HepG2 (cell line): ENCODE data around the gene TFE3. TPM values are rescaled to one million over a fixed set of nuclear protein-coding genes. Genes with fewer than 3 reads are reported as not detected.

ENCODE experiments used
- HOXD1 ChIP-seq: sonication (generic); formaldehyde crosslinking; IDR thresholded peaks from 2 replicates; pipeline ENCODE4 v1.5.0; 2020; ENCODE audit warnings: missing genetic modification reagents
- SATB2 ChIP-seq: sonication (generic); formaldehyde crosslinking; IDR thresholded peaks from 2 replicates; pipeline ENCODE4 v1.5.0; 2020; ENCODE audit warnings: missing genetic modification reagents
- ZNF326 ChIP-seq: sonication (generic); formaldehyde crosslinking; IDR thresholded peaks from 2 replicates; pipeline ENCODE4 v1.4.0; 2020; ENCODE audit warnings: missing genetic modification reagents, borderline replicate concordance
- ZNF629 ChIP-seq: sonication (generic); formaldehyde crosslinking; conservative IDR thresholded peaks from 2 replicates; pipeline ENCODE4 v1.5.0; 2020; ENCODE audit warnings: missing genetic modification reagents
- ZSCAN29 ChIP-seq: sonication (generic); formaldehyde crosslinking; conservative IDR thresholded peaks from 2 replicates; pipeline ENCODE4 v1.4.0; 2020; ENCODE audit warnings: mild to moderate bottlenecking, missing genetic modification reagents
- polyA plus RNA-seq, 8 experiments: library from polyadenylated mRNA; depleted of rRNA in 3 of 8; stranded (reverse) in 7 of 8; unstranded in 1 of 8; fragments of >200 nt; fragmentation: Illumina TruSeq in 4 of 8; extraction: Trizol in 4 of 8; gene quantifications; 2 replicates each; pipeline versions ENCODE4 v1.2.1 to v1.2.3, GENCODE V29; 2011 to 2016; ENCODE audit warnings: low read depth in 4 of 8, missing spikeins in 1 of 8, mixed read lengths in 1 of 8; ENCODE audit not compliant: insufficient read depth in 1 of 8
- total RNA-seq, 5 experiments: library from RNA; depleted of rRNA; stranded (reverse); fragments of >200 nt; fragmentation: Illumina TruSeq; extraction: Trizol; gene quantifications; 2 replicates each; pipeline ENCODE4 v1.2.3, GENCODE V29; 2016; ENCODE audit warnings: low read depth in 1 of 5
- TF ChIP-seq, protein P1 (sequence below): sonication (generic); formaldehyde crosslinking; IDR thresholded peaks from 2 replicates; pipeline ENCODE4 v1.4.0; 2020; ENCODE audit warnings: missing genetic modification reagents, borderline replicate concordance
- TF ChIP-seq, protein P2 (sequence below): sonication (generic); formaldehyde crosslinking; IDR thresholded peaks from 2 replicates; pipeline ENCODE4 v1.8.1; 2022; ENCODE audit warnings: low read depth, mild to moderate bottlenecking, missing genetic modification reagents
- TF ChIP-seq, protein P3 (sequence below): sonication (generic); formaldehyde crosslinking; IDR thresholded peaks from 2 replicates; pipeline ENCODE4 v1.5.1; 2020; ENCODE audit warnings: missing genetic modification reagents, mild to moderate bottlenecking, borderline replicate concordance
- TF ChIP-seq, protein P4 (sequence below): sonication (generic); formaldehyde crosslinking; IDR thresholded peaks from 2 replicates; pipeline ENCODE4 v1.9.0; 2021; ENCODE audit warnings: mild to moderate bottlenecking, missing genetic modification reagents
- TF ChIP-seq, protein P5 (sequence below): IDR thresholded peaks from 2 replicates; pipeline ENCODE4 v1.6.1; 2016; ENCODE audit warnings: mild to moderate bottlenecking

The TFE3 gene
- total and polyA plus RNA-seq, 2 of the 13 experiments (the other 11 are each of a cell fraction or from before 2014, with no cell fraction given) = 8.3 to 12.3 TPM

DNA sequence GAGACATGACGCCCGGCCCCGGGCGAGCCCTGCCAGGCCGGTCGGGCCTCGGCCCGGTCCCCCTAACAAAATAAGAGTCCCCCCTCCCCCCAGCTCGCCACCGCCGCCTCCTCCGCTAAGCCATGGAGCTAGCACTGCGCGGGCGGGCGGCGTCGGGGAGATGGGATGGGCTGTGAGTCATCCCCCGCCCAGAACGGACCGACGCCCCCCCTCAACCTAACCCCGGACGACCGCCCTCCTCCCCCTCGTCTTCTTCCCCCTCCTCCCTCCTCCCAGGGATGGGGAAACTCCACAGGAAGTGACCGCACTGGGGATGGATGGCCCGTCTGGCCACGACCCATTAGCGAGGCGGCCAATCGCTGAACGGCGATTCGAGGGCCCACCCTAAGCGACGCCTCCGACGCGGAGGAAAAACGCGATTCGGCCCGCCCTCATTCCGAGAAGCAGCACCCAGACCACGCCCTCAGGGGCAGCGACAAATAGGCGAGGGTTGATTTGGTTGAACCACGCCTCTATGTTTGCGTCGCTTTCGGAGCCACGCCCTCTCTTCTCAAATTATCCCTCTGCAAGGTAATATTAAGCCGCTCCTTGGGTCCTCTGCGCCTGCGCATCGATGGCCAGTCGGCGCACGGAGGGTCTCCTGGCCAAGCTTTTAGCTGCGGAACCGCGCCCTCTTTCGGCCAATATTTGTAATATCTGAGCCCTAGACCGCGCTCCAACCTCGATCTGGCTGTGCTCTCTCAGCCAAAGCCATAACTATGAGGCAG lies at the start of gene TFE3 (continued):
- TF ChIP-seq, protein P1, sequence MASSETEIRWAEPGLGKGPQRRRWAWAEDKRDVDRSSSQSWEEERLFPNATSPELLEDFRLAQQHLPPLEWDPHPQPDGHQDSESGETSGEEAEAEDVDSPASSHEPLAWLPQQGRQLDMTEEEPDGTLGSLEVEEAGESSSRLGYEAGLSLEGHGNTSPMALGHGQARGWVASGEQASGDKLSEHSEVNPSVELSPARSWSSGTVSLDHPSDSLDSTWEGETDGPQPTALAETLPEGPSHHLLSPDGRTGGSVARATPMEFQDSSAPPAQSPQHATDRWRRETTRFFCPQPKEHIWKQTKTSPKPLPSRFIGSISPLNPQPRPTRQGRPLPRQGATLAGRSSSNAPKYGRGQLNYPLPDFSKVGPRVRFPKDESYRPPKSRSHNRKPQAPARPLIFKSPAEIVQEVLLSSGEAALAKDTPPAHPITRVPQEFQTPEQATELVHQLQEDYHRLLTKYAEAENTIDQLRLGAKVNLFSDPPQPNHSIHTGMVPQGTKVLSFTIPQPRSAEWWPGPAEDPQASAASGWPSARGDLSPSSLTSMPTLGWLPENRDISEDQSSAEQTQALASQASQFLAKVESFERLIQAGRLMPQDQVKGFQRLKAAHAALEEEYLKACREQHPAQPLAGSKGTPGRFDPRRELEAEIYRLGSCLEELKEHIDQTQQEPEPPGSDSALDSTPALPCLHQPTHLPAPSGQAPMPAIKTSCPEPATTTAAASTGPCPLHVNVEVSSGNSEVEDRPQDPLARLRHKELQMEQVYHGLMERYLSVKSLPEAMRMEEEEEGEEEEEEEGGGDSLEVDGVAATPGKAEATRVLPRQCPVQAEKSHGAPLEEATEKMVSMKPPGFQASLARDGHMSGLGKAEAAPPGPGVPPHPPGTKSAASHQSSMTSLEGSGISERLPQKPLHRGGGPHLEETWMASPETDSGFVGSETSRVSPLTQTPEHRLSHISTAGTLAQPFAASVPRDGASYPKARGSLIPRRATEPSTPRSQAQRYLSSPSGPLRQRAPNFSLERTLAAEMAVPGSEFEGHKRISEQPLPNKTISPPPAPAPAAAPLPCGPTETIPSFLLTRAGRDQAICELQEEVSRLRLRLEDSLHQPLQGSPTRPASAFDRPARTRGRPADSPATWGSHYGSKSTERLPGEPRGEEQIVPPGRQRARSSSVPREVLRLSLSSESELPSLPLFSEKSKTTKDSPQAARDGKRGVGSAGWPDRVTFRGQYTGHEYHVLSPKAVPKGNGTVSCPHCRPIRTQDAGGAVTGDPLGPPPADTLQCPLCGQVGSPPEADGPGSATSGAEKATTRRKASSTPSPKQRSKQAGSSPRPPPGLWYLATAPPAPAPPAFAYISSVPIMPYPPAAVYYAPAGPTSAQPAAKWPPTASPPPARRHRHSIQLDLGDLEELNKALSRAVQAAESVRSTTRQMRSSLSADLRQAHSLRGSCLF (CRISPR knock-in tag) = no peak
- TF ChIP-seq ZNF629 (CRISPR knock-in tag) = no peak
- no peak for TF ChIP-seq ZNF326 (CRISPR knock-in tag)
- no peak for TF ChIP-seq HOXD1 (CRISPR knock-in tag)
- TF ChIP-seq ZSCAN29 = no peak
- TF ChIP-seq, protein P2, sequence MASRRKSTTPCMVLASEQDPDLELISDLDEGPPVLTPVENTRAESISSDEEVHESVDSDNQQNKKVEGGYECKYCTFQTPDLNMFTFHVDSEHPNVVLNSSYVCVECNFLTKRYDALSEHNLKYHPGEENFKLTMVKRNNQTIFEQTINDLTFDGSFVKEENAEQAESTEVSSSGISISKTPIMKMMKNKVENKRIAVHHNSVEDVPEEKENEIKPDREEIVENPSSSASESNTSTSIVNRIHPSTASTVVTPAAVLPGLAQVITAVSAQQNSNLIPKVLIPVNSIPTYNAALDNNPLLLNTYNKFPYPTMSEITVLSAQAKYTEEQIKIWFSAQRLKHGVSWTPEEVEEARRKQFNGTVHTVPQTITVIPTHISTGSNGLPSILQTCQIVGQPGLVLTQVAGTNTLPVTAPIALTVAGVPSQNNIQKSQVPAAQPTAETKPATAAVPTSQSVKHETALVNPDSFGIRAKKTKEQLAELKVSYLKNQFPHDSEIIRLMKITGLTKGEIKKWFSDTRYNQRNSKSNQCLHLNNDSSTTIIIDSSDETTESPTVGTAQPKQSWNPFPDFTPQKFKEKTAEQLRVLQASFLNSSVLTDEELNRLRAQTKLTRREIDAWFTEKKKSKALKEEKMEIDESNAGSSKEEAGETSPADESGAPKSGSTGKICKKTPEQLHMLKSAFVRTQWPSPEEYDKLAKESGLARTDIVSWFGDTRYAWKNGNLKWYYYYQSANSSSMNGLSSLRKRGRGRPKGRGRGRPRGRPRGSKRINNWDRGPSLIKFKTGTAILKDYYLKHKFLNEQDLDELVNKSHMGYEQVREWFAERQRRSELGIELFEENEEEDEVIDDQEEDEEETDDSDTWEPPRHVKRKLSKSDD (CRISPR knock-in tag) = no peak
- TF ChIP-seq, protein P3, sequence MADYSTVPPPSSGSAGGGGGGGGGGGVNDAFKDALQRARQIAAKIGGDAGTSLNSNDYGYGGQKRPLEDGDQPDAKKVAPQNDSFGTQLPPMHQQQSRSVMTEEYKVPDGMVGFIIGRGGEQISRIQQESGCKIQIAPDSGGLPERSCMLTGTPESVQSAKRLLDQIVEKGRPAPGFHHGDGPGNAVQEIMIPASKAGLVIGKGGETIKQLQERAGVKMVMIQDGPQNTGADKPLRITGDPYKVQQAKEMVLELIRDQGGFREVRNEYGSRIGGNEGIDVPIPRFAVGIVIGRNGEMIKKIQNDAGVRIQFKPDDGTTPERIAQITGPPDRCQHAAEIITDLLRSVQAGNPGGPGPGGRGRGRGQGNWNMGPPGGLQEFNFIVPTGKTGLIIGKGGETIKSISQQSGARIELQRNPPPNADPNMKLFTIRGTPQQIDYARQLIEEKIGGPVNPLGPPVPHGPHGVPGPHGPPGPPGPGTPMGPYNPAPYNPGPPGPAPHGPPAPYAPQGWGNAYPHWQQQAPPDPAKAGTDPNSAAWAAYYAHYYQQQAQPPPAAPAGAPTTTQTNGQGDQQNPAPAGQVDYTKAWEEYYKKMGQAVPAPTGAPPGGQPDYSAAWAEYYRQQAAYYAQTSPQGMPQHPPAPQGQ (CRISPR knock-in tag) = no peak
- TF ChIP-seq SATB2 (CRISPR knock-in tag) = no peak
- TF ChIP-seq, protein P4, sequence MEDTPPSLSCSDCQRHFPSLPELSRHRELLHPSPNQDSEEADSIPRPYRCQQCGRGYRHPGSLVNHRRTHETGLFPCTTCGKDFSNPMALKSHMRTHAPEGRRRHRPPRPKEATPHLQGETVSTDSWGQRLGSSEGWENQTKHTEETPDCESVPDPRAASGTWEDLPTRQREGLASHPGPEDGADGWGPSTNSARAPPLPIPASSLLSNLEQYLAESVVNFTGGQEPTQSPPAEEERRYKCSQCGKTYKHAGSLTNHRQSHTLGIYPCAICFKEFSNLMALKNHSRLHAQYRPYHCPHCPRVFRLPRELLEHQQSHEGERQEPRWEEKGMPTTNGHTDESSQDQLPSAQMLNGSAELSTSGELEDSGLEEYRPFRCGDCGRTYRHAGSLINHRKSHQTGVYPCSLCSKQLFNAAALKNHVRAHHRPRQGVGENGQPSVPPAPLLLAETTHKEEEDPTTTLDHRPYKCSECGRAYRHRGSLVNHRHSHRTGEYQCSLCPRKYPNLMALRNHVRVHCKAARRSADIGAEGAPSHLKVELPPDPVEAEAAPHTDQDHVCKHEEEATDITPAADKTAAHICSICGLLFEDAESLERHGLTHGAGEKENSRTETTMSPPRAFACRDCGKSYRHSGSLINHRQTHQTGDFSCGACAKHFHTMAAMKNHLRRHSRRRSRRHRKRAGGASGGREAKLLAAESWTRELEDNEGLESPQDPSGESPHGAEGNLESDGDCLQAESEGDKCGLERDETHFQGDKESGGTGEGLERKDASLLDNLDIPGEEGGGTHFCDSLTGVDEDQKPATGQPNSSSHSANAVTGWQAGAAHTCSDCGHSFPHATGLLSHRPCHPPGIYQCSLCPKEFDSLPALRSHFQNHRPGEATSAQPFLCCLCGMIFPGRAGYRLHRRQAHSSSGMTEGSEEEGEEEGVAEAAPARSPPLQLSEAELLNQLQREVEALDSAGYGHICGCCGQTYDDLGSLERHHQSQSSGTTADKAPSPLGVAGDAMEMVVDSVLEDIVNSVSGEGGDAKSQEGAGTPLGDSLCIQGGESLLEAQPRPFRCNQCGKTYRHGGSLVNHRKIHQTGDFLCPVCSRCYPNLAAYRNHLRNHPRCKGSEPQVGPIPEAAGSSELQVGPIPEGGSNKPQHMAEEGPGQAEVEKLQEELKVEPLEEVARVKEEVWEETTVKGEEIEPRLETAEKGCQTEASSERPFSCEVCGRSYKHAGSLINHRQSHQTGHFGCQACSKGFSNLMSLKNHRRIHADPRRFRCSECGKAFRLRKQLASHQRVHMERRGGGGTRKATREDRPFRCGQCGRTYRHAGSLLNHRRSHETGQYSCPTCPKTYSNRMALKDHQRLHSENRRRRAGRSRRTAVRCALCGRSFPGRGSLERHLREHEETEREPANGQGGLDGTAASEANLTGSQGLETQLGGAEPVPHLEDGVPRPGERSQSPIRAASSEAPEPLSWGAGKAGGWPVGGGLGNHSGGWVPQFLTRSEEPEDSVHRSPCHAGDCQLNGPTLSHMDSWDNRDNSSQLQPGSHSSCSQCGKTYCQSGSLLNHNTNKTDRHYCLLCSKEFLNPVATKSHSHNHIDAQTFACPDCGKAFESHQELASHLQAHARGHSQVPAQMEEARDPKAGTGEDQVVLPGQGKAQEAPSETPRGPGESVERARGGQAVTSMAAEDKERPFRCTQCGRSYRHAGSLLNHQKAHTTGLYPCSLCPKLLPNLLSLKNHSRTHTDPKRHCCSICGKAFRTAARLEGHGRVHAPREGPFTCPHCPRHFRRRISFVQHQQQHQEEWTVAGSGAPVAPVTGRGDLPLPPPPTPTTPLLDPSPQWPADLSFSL (CRISPR knock-in tag) = no peak
- TF ChIP-seq, protein P5, sequence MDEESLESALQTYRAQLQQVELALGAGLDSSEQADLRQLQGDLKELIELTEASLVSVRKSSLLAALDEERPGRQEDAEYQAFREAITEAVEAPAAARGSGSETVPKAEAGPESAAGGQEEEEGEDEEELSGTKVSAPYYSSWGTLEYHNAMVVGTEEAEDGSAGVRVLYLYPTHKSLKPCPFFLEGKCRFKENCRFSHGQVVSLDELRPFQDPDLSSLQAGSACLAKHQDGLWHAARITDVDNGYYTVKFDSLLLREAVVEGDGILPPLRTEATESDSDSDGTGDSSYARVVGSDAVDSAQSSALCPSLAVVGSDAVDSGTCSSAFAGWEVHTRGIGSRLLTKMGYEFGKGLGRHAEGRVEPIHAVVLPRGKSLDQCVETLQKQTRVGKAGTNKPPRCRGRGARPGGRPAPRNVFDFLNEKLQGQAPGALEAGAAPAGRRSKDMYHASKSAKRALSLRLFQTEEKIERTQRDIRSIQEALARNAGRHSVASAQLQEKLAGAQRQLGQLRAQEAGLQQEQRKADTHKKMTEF (CRISPR knock-in tag) = no peak
